Osteoblast (primary cell): ENCODE data around the gene HSD17B14. TPM values are rescaled to one million over a fixed set of nuclear protein-coding genes. Genes with fewer than 3 reads are reported as not detected.
A peak's percentile ranks its signal among the peaks of the same experiment; 100 is the strongest.

Experiments
- DNase-seq: peaks from one replicate; pipeline ENCODE4 v3.0.0; 2011; ENCODE audit warnings: low spot score, mixed read lengths; ENCODE audit not compliant: insufficient read length; ENCODE audit errors: missing footprints
- H2AFZ ChIP-seq: 2 replicates; pipeline ENCODE4 v1.6.0; 2011; ENCODE audit warnings: mild to moderate bottlenecking, low read length
- H3K27ac ChIP-seq: 2 replicates; pipeline ENCODE4 v1.5.1; 2011; ENCODE audit warnings: mild to moderate bottlenecking, low read depth, low read length, moderate library complexity
- H3K27me3 ChIP-seq: 2 replicates; pipeline ENCODE4 v1.6.0; 2012; ENCODE audit warnings: mild to moderate bottlenecking, control low read depth, inconsistent platforms, low read length, moderate library complexity; ENCODE audit not compliant: insufficient read depth
- H3K36me3 ChIP-seq: 2 replicates; pipeline ENCODE4 v1.5.1; 2011; ENCODE audit warnings: mild to moderate bottlenecking, low read length, control low read depth, moderate library complexity; ENCODE audit not compliant: insufficient read depth
- H3K4me1 ChIP-seq: 2 replicates; pipeline ENCODE4 v1.5.1; 2011; ENCODE audit warnings: mild to moderate bottlenecking, low read length, control low read depth, moderate library complexity; ENCODE audit not compliant: insufficient read depth
- H3K4me2 ChIP-seq: 2 replicates; pipeline ENCODE4 v1.6.0; 2011; ENCODE audit warnings: mild to moderate bottlenecking, low read length; ENCODE audit not compliant: insufficient read depth
- H3K4me3 ChIP-seq: fragments of 200-600 bp; sonication (generic); 3 replicates; pipeline ENCODE4 v1.5.1; 2012; ENCODE audit warnings: mild to moderate bottlenecking, low read length, inconsistent platforms; ENCODE audit not compliant: insufficient read depth
- H3K79me2 ChIP-seq: 2 replicates; pipeline ENCODE4 v1.6.0; 2012; ENCODE audit warnings: mild to moderate bottlenecking, low read length, control low read depth, inconsistent platforms; ENCODE audit not compliant: insufficient read depth
- H3K9me3 ChIP-seq: 2 replicates; pipeline ENCODE4 v1.5.1; 2011; ENCODE audit warnings: low read depth, low read length, control low read depth
- H4K20me1 ChIP-seq: 2 replicates; pipeline ENCODE4 v1.6.0; 2012; ENCODE audit warnings: mild to moderate bottlenecking, low read length, control low read depth; ENCODE audit not compliant: insufficient read depth
- CTCF ChIP-seq: IDR thresholded peaks from 2 replicates; pipeline ENCODE4 v1.5.1; 2011; ENCODE audit warnings: mild to moderate bottlenecking, low read depth, low read length, moderate library complexity; ENCODE audit errors: extremely low read depth
- total RNA-seq: library from RNA; depleted of rRNA; stranded (reverse); fragments of >200 nt; gene quantifications from 2 replicates; pipeline ENCODE4 v1.2.3, GENCODE V29; 2012

The HSD17B14 gene
- total RNA-seq, 1 donor: 1.8 TPM

GRCh38 chr19:48780631-48781391 lies 55.5 kb downstream of the HSD17B14 start:
- Histone ChIP-seq H3K27me3 (no peaks in the 10 kb centered on the region), H3K4me3 (no peak overlapping the region), H3K4me1 (no peaks in the 10 kb centered on the region), H3K4me2 (no peak overlapping the region), H4K20me1 (no peaks in the 10 kb centered on the region), H3K36me3 (no peaks in the 10 kb centered on the region), H3K79me2 (no peaks in the 10 kb centered on the region), H2AFZ (no peak overlapping the region), H3K9me3 (no peaks in the 10 kb centered on the region), H3K27ac (no peak overlapping the region)
- TF ChIP-seq CTCF: no peak
- peak; percentile 30 for DNase-seq

- Histone ChIP-seq H2AFZ (no peak overlapping the region), H3K27ac (no peak overlapping the region), H3K27me3 (no peaks in the 10 kb centered on the region), H3K9me3 (no peaks in the 10 kb centered on the region), H3K36me3 (no peaks in the 10 kb centered on the region), H3K79me2 (no peaks in the 10 kb centered on the region), H4K20me1 (no peaks in the 10 kb centered on the region), H3K4me1 (no peaks in the 10 kb centered on the region), H3K4me2 (no peak overlapping the region), H3K4me3 (no peak overlapping the region)
- TF ChIP-seq CTCF: no peak
- DNase-seq: peak; percentile 4
These were observed 56.7 kb downstream of the HSD17B14 start for GRCh38 chr19:48779636-48780035.

- Histone ChIP-seq H3K9me3 (no peaks in the 10 kb centered on the region), H3K27me3 (no peaks in the 10 kb centered on the region), H4K20me1 (no peaks in the 10 kb centered on the region), H3K4me1 (no peaks in the 10 kb centered on the region), H3K4me3 (no peak overlapping the region), H3K4me2 (no peak overlapping the region), H3K27ac (no peak overlapping the region), H3K36me3 (no peaks in the 10 kb centered on the region), H2AFZ (no peak overlapping the region), H3K79me2 (no peaks in the 10 kb centered on the region)
- no peak for TF ChIP-seq CTCF
- DNase-seq: peak; percentile 6
These were observed 58.6 kb downstream of the HSD17B14 start for GRCh38 chr19:48777720-48778119.

- Histone ChIP-seq H3K4me2 (no peak overlapping the region), H2AFZ (no peak overlapping the region), H3K4me1 (no peaks in the 10 kb centered on the region), H3K36me3 (no peaks in the 10 kb centered on the region), H3K79me2 (no peaks in the 10 kb centered on the region), H3K9me3 (no peaks in the 10 kb centered on the region), H3K27ac (no peak overlapping the region), H3K27me3 (no peaks in the 10 kb centered on the region), H4K20me1 (no peaks in the 10 kb centered on the region), H3K4me3 (no peak overlapping the region)
- no peak for DNase-seq
- no peak for TF ChIP-seq CTCF
These were observed 59.2 kb downstream of the HSD17B14 start for GRCh38 chr19:48777139-48777538.
